ENCODE data around the gene CCDC73. TPM values are rescaled to one million over a fixed set of nuclear protein-coding genes. Genes with fewer than 3 reads are reported as not detected.

Gene CCDC73
- total RNA-seq, 2 donors from 2014 or later = not detected

- intact Hi-C loops (cut with DNase I) = no loop called here
- no peak for DNase-seq (ENCODE audit: low spot score)
These were observed 230.9 kb downstream of the CCDC73 start for GRCh38 chr11:32563600-32563959.

- intact Hi-C loops (cut with DNase I) = no loop called here
- no peak for DNase-seq (ENCODE audit: low spot score)
These were observed 231.4 kb downstream of the CCDC73 start for GRCh38 chr11:32562839-32563599.

GRCh38 chr11:32561835-32562234 lies 232.6 kb downstream of the CCDC73 start:
- intact Hi-C loops (cut with DNase I) = no loop called here
- DNase-seq (ENCODE audit: low spot score) = no peak

- DNase-seq (ENCODE audit: low spot score) = no peak
- intact Hi-C loops (cut with DNase I) = no loop called here
These were observed 238.6 kb downstream of the CCDC73 start for GRCh38 chr11:32555895-32556294.

GRCh38 chr11:32555091-32555490 lies 239.4 kb downstream of the CCDC73 start:
- no peak for DNase-seq (ENCODE audit: low spot score)
- intact Hi-C loops (cut with DNase I) = no loop called here

Other genes with a start within 250 kb of the CCDC73 start
- gene EIF3M, start 210.8 kb downstream of the CCDC73 start, total RNA-seq = 100 to 1,000 TPM; 125 to 145 TPM
- gene PRRG4, start 35.3 kb upstream of the CCDC73 start, total RNA-seq = under 1 TPM; 0.81 to 0.83 TPM
- gene QSER1, start 98.1 kb upstream of the CCDC73 start, total RNA-seq = 10 to 100 TPM; 19.0 to 23.3 TPM
- gene DEPDC7, start 221.2 kb upstream of the CCDC73 start, total RNA-seq = 1 to 10 TPM; 1.4 TPM
- gene TCP11L1, start 244.9 kb upstream of the CCDC73 start, total RNA-seq = 10 to 100 TPM; 25.4 to 28.3 TPM

Data from posterior vena cava (tissue), 2 donors.